Measurements from ENCODE around the gene SLC9A3. TPM values are rescaled to one million over a fixed set of nuclear protein-coding genes. Genes with fewer than 3 reads are reported as not detected.

SLC9A3 gene
- total RNA-seq, 1 donor: 0.86 TPM

- no peak overlapping the region for H3K4me3 ChIP-seq (ENCODE audit: low read depth, low read length)
- no peak for TF ChIP-seq CTCF (IDR thresholded peaks at IDR 0.05; ENCODE audit: insufficient read depth, low read depth, low read length)
- no peak for DNase-seq (ENCODE audit: low read depth)
Observed at GRCh38 chr5:448766-449090, 75.5 kb downstream of the SLC9A3 start.

- no peak for DNase-seq (ENCODE audit: low read depth)
- TF ChIP-seq CTCF (IDR thresholded peaks at IDR 0.05; ENCODE audit: insufficient read depth, low read depth, low read length): no peak
Observed at GRCh38 chr5:448061-448765, 76.0 kb downstream of the SLC9A3 start.

GRCh38 chr5:447501-447900, 76.7 kb downstream of the SLC9A3 start:
- no peak for TF ChIP-seq CTCF (IDR thresholded peaks at IDR 0.05; ENCODE audit: insufficient read depth, low read depth, low read length)
- no peak for DNase-seq (ENCODE audit: low read depth)
- no peak overlapping the region for H3K4me3 ChIP-seq (ENCODE audit: low read depth, low read length)

More at GRCh38 chr5:448061-448765, 76.0 kb downstream of the SLC9A3 start:
- no peak overlapping the region for H3K4me3 ChIP-seq (ENCODE audit: low read depth, low read length)

- TF ChIP-seq CTCF (IDR thresholded peaks at IDR 0.05; ENCODE audit: insufficient read depth, low read depth, low read length): peak; percentile 60
- H3K4me3 ChIP-seq (ENCODE audit: low read depth, low read length): no peak overlapping the region
- peak; percentile 47 for DNase-seq (ENCODE audit: low read depth)
Observed at GRCh38 chr5:446883-447263, 77.4 kb downstream of the SLC9A3 start.

GRCh38 chr5:446066-446882, 78.0 kb downstream of the SLC9A3 start:
- no peak for DNase-seq (ENCODE audit: low read depth)
- no peak for TF ChIP-seq CTCF (IDR thresholded peaks at IDR 0.05; ENCODE audit: insufficient read depth, low read depth, low read length)

GRCh38 chr5:445591-445990, 78.7 kb downstream of the SLC9A3 start:
- DNase-seq (ENCODE audit: low read depth): no peak
- no peak overlapping the region for H3K4me3 ChIP-seq (ENCODE audit: low read depth, low read length)
- no peak for TF ChIP-seq CTCF (IDR thresholded peaks at IDR 0.05; ENCODE audit: insufficient read depth, low read depth, low read length)

More at GRCh38 chr5:446066-446882, 78.0 kb downstream of the SLC9A3 start:
- no peak overlapping the region for H3K4me3 ChIP-seq (ENCODE audit: low read depth, low read length)

All from fibroblast of villous mesenchyme (primary cell).